ENCODE results near the gene LRRN2.

Gene LRRN2

GRCh38 chr1:204723131-204723787, 37.7 kb upstream of the LRRN2 start:
- DNase-seq (ENCODE audit: low read depth), result no peak

GRCh38 chr1:204721373-204722055, 36.0 kb upstream of the LRRN2 start:
- no peak for DNase-seq (ENCODE audit: low read depth)
- no peak for TF ChIP-seq CTCF (IDR thresholded peaks at IDR 0.05; ENCODE audit: low read length, missing control alignments)
- no peak overlapping the region for H3K4me3 ChIP-seq (replicated peaks; ENCODE audit: low read depth, low read length)

More at GRCh38 chr1:204723131-204723787, 37.7 kb upstream of the LRRN2 start:
- H3K4me3 ChIP-seq (replicated peaks; ENCODE audit: low read depth, low read length), result no peak overlapping the region
- no peak for TF ChIP-seq CTCF (IDR thresholded peaks at IDR 0.05; ENCODE audit: low read length, missing control alignments)

GRCh38 chr1:204716660-204717059, 31.1 kb upstream of the LRRN2 start:
- TF ChIP-seq CTCF (IDR thresholded peaks at IDR 0.05; ENCODE audit: low read length, missing control alignments), result no peak
- no peak for DNase-seq (ENCODE audit: low read depth)
- H3K4me3 ChIP-seq (replicated peaks; ENCODE audit: low read depth, low read length), result no peak overlapping the region

- no peak overlapping the region for H3K4me3 ChIP-seq (replicated peaks; ENCODE audit: low read depth, low read length)
- TF ChIP-seq CTCF (IDR thresholded peaks at IDR 0.05; ENCODE audit: low read length, missing control alignments), result no peak
- DNase-seq (ENCODE audit: low read depth), result no peak
These were observed 29.4 kb upstream of the LRRN2 start for GRCh38 chr1:204714861-204715511.

- TF ChIP-seq CTCF (IDR thresholded peaks at IDR 0.05; ENCODE audit: low read length, missing control alignments), result no peak
- no peak overlapping the region for H3K4me3 ChIP-seq (replicated peaks; ENCODE audit: low read depth, low read length)
- DNase-seq (ENCODE audit: low read depth), result no peak
These were observed 28.8 kb upstream of the LRRN2 start for GRCh38 chr1:204714194-204714860.

- no peak overlapping the region for H3K4me3 ChIP-seq (replicated peaks; ENCODE audit: low read depth, low read length)
- DNase-seq (ENCODE audit: low read depth), result no peak
- TF ChIP-seq CTCF (IDR thresholded peaks at IDR 0.05; ENCODE audit: low read length, missing control alignments), result no peak
These were observed 28.0 kb upstream of the LRRN2 start for GRCh38 chr1:204713541-204713940.

All from fibroblast of pulmonary artery (primary cell).